Transverse colon (tissue), 4 donors: ENCODE measurements around the gene IGF2BP2.

Experiments used
- POLR2A ChIP-seq: fragments of 450-650 bp; IDR thresholded peaks from one replicate; pipeline ENCODE4 v1.6.1; 2016; ENCODE audit warnings: antibody characterized with exemption, mild to moderate bottlenecking, moderate library complexity
- POLR2AphosphoS5 ChIP-seq, 3 donors: sonication (generic); formaldehyde crosslinking; IDR thresholded peaks; one replicate each; pipeline ENCODE4 v1.6.1; 2016; ENCODE audit warnings: antibody characterized with exemption in 3 of 3
- TF ChIP-seq, protein P1 (sequence below), 5 experiments: fragments of 200-600 bp in 3 of 5; fragments of 450-650 bp in 2 of 5; sonication (generic) in 3 of 5; IDR thresholded peaks; 1 replicate in 2 of 5; 2 replicates in 3 of 5; pipeline ENCODE4 v1.5.1; 2016 to 2017; ENCODE audit warnings: antibody characterized with exemption in 5 of 5, inconsistent platforms in 3 of 5, mild to moderate bottlenecking in 2 of 5, moderate library complexity in 1 of 5

DNA sequence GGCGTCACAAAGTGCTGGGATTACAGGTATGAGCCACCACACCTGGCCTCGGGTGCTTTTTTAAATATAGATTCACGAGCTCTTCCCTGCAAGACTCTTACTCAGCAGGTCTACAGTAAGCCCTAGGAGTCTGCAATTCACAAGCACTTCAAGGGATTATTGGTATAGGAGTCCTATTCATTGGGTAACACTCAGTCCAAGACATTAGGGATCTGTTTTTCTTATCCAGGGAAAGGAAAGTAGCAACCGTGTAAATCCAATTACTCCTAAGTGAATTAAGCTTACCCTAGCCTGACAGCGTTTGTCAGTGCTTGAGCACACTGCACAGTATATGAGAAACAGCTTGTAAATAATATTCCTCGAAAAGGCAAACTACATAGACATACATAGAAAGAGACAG, 128.8 kb downstream of the IGF2BP2 start:
- TF ChIP-seq, protein P1, sequence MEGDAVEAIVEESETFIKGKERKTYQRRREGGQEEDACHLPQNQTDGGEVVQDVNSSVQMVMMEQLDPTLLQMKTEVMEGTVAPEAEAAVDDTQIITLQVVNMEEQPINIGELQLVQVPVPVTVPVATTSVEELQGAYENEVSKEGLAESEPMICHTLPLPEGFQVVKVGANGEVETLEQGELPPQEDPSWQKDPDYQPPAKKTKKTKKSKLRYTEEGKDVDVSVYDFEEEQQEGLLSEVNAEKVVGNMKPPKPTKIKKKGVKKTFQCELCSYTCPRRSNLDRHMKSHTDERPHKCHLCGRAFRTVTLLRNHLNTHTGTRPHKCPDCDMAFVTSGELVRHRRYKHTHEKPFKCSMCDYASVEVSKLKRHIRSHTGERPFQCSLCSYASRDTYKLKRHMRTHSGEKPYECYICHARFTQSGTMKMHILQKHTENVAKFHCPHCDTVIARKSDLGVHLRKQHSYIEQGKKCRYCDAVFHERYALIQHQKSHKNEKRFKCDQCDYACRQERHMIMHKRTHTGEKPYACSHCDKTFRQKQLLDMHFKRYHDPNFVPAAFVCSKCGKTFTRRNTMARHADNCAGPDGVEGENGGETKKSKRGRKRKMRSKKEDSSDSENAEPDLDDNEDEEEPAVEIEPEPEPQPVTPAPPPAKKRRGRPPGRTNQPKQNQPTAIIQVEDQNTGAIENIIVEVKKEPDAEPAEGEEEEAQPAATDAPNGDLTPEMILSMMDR (IDR thresholded peaks at IDR 0.05) = no peak
- TF ChIP-seq POLR2AphosphoS5 (IDR thresholded peaks at IDR 0.05) = no peak
- TF ChIP-seq POLR2A = no peak
